GM12878 (cell line): Measurements from ENCODE around the gene BUB1B. TPM values are rescaled to one million over a fixed set of nuclear protein-coding genes. Genes with fewer than 3 reads are reported as not detected.
A peak's percentile ranks its signal among the peaks of the same experiment; 100 is the strongest.

Source experiments
- ATAC-seq: fragments of 200-7000 bp; cut with Tn5 transposase; 3 replicates; pipeline ENCODE4 v1.9.1; 2020; ENCODE audit warnings: mild to moderate bottlenecking, moderate library complexity
- BruUV-seq: library from RNA; stranded (reverse); fragments of 400-500 nt; replicated peaks from 2 replicates; lab custom pipeline; 2021; lab: Mats Ljungman, UMichigan
- CTCF ChIA-PET: fragments of 300-600 bp; sonication (Branson Sonifier 250); formaldehyde crosslinking; extraction: SDS; loops from one replicate; lab custom pipeline; 2021; ENCODE audit warnings: inconsistent platforms; lab: Yijun Ruan, JAX
- POLR2A ChIA-PET: fragments of 350-600 bp; formaldehyde crosslinking; extraction: SDS; loops from one replicate; lab custom pipeline; 2021; ENCODE audit warnings: inconsistent platforms; lab: Charles Lee
- RAD21 ChIA-PET: fragments of 300-600 bp; sonication (Branson Sonifier 250); formaldehyde crosslinking; loops from one replicate; lab custom pipeline; 2023; ENCODE audit warnings: antibody characterized with exemption; ENCODE audit not compliant: unreplicated experiment; lab: Charles Lee
- SMC1A ChIA-PET: fragments of 300-600 bp; sonication (Branson Sonifier 250); formaldehyde crosslinking; loops from one replicate; lab custom pipeline; 2023; ENCODE audit not compliant: unreplicated experiment, uncharacterized antibody; lab: Charles Lee
- DNase-seq: peaks from one replicate; pipeline ENCODE4 v3.0.0-alpha.2; 2011; ENCODE audit warnings: low read depth, low spot score
- FAIRE-seq: peaks from 3 replicates; lab custom pipeline; 2011; peaks lifted over from hg19 to GRCh38; lab: Jason Lieb, UNC
- H2AFZ ChIP-seq: 2 replicates; pipeline ENCODE4 v1.6.0; 2011; ENCODE audit warnings: low read depth, low read length, control low read depth; ENCODE audit not compliant: control insufficient read depth
- H3K27ac ChIP-seq: 2 replicates; pipeline ENCODE4 v1.5.1; 2011; ENCODE audit warnings: control low read depth; ENCODE audit not compliant: control insufficient read depth, insufficient read depth
- H3K27me3 ChIP-seq, 2 experiments: replicated peaks in 1 of 2; 2 replicates each; pipeline versions ENCODE4 v1.6.0 to v1.6.1; 2011; ENCODE audit warnings: low read length in 1 of 2; ENCODE audit not compliant: control insufficient read depth in 2 of 2, insufficient read depth in 2 of 2
- H3K36me3 ChIP-seq, 2 experiments: 2 replicates each; pipeline ENCODE4 v1.5.1; 2011; ENCODE audit warnings: low read length in 1 of 2; ENCODE audit not compliant: control insufficient read depth in 2 of 2, insufficient read depth in 2 of 2
- H3K4me1 ChIP-seq: 2 replicates; pipeline ENCODE4 v1.6.1; 2011; ENCODE audit warnings: mild to moderate bottlenecking, low read length, moderate library complexity, mixed read lengths; ENCODE audit not compliant: control insufficient read depth, insufficient read depth
- H3K4me2 ChIP-seq: 2 replicates; pipeline ENCODE4 v1.6.0; 2011; ENCODE audit warnings: control low read depth; ENCODE audit not compliant: control insufficient read depth, insufficient read depth
- H3K4me3 ChIP-seq: fragments of 200-600 bp; sonication (generic); 2 replicates; pipeline ENCODE4 v1.5.1; 2016
- H3K79me2 ChIP-seq: 2 replicates; pipeline ENCODE4 v1.6.0; 2011; ENCODE audit warnings: low read length; ENCODE audit not compliant: control insufficient read depth, insufficient read depth
- H3K9ac ChIP-seq: 2 replicates; pipeline ENCODE4 v1.8.0; 2011; ENCODE audit warnings: low read length, control low read depth, mixed read lengths; ENCODE audit not compliant: control insufficient read depth, insufficient read depth
- H3K9me3 ChIP-seq: replicated peaks from 3 replicates; pipeline ENCODE4 v1.5.1; 2011; ENCODE audit warnings: mild to moderate bottlenecking, low read length; ENCODE audit not compliant: control insufficient read depth, insufficient read depth
- H4K20me1 ChIP-seq: 2 replicates; pipeline ENCODE4 v1.6.0; 2011; ENCODE audit not compliant: control insufficient read depth, insufficient read depth
- BRCA1 ChIP-seq: IDR thresholded peaks from 2 replicates; pipeline ENCODE4 v1.6.1; 2011; ENCODE audit warnings: low read depth, low read length, improper control_type of control experiment
- CBFB ChIP-seq: IDR thresholded peaks from 2 replicates; pipeline ENCODE4 v1.6.1; 2016; ENCODE audit warnings: antibody characterized with exemption, low read depth
- CHD2 ChIP-seq: IDR thresholded peaks from 2 replicates; pipeline ENCODE4 v1.6.1; 2011; ENCODE audit warnings: low read depth, low read length, improper control_type of control experiment, borderline replicate concordance
- EGR1 ChIP-seq, 2 experiments: IDR thresholded peaks; 1 replicate in 1 of 2; 2 replicates in 1 of 2; pipeline ENCODE4 v1.6.1; 2011 to 2012; ENCODE audit warnings: low read depth in 2 of 2, low read length in 2 of 2, borderline replicate concordance in 1 of 2, mild to moderate bottlenecking in 1 of 2, moderate library complexity in 1 of 2
- FOXK2 ChIP-seq: fragments of 450-650 bp; IDR thresholded peaks from 2 replicates; pipeline ENCODE4 v1.6.1; 2017; ENCODE audit warnings: mild to moderate bottlenecking, moderate library complexity
- GABPA ChIP-seq: IDR thresholded peaks from 2 replicates; pipeline ENCODE4 v1.6.1; 2014; ENCODE audit warnings: antibody characterized with exemption, low read depth, mild to moderate bottlenecking, inconsistent platforms
- HDAC2 ChIP-seq: fragments of 200-600 bp; sonication (generic); IDR thresholded peaks from 2 replicates; pipeline ENCODE4 v1.6.1; 2017
- HDGF ChIP-seq: fragments of 450-650 bp; IDR thresholded peaks from 2 replicates; pipeline ENCODE4 v1.6.1; 2016; ENCODE audit warnings: antibody characterized with exemption
- IRF4 ChIP-seq: IDR thresholded peaks from 2 replicates; pipeline ENCODE4 v1.6.1; 2011; ENCODE audit warnings: low read depth, low read length
- LARP7 ChIP-seq: fragments of 450-650 bp; IDR thresholded peaks from 2 replicates; pipeline ENCODE4 v1.6.1; 2017; ENCODE audit warnings: mild to moderate bottlenecking
- MEF2A ChIP-seq: IDR thresholded peaks from 2 replicates; pipeline ENCODE4 v1.6.1; 2011; ENCODE audit warnings: low read depth, mild to moderate bottlenecking, low read length, moderate library complexity; ENCODE audit not compliant: insufficient read depth
- MEF2B ChIP-seq: fragments of 450-650 bp; IDR thresholded peaks from 2 replicates; pipeline ENCODE4 v1.6.1; 2018; ENCODE audit warnings: mild to moderate bottlenecking, moderate library complexity; ENCODE audit not compliant: partially characterized antibody, poor library complexity, severe bottlenecking
- NFIC ChIP-seq: IDR thresholded peaks from 2 replicates; pipeline ENCODE4 v1.6.1; 2012; ENCODE audit warnings: low read depth, mild to moderate bottlenecking, inconsistent platforms, low read length, moderate library complexity
- NFYA ChIP-seq: IDR thresholded peaks from 2 replicates; pipeline ENCODE4 v1.6.1; 2011; ENCODE audit warnings: low read depth, mild to moderate bottlenecking, low read length, improper control_type of control experiment, borderline replicate concordance
- NR2C1 ChIP-seq: fragments of 450-650 bp; IDR thresholded peaks from 2 replicates; pipeline ENCODE4 v1.6.1; 2017; ENCODE audit warnings: antibody characterized with exemption, mild to moderate bottlenecking, moderate library complexity
- PAX8 ChIP-seq: fragments of 450-650 bp; IDR thresholded peaks from 2 replicates; pipeline ENCODE4 v1.6.1; 2017; ENCODE audit warnings: mild to moderate bottlenecking, moderate library complexity
- RCOR1 ChIP-seq: conservative IDR thresholded peaks from 2 replicates; pipeline ENCODE4 v1.6.1; 2012; ENCODE audit warnings: low read depth, low read length, improper control_type of control experiment
- SMC3 ChIP-seq: IDR thresholded peaks from 2 replicates; pipeline ENCODE4 v1.6.1; 2011; ENCODE audit warnings: low read length, improper control_type of control experiment, borderline replicate concordance
- SPI1 ChIP-seq: IDR thresholded peaks from 2 replicates; pipeline ENCODE4 v1.6.1; 2011; ENCODE audit warnings: low read depth, mild to moderate bottlenecking, low read length, moderate library complexity, borderline replicate concordance; ENCODE audit not compliant: insufficient read depth
- TCF12 ChIP-seq: IDR thresholded peaks from 2 replicates; pipeline ENCODE4 v1.6.1; 2011; ENCODE audit warnings: low read depth, mild to moderate bottlenecking, low read length
- WGBS: methylation state at CpG from one replicate; pipeline ENCODE4 v1.1.6; 2016; ENCODE audit warnings: low lambda C conversion rate; ENCODE audit not compliant: insufficient replicate concordance, insufficient coverage; ENCODE audit errors: missing lambda C conversion rate; 5-methylcytosine and 5-hydroxymethylcytosine counted together
- in situ Hi-C: fragments of 300-500 bp; cut with MboI; formaldehyde crosslinking; loops from 9 replicates; pipeline ENCODE4 v1.14.3; 2018; ENCODE audit warnings: mixed read lengths
- intact Hi-C: fragments of 100-400 bp; cut with micrococcal nuclease; formaldehyde crosslinking; loops from one replicate; pipeline ENCODE4 v1.14.2; 2022; ENCODE audit not compliant: unreplicated experiment
- polyA plus RNA-seq, 11 experiments: library from polyadenylated mRNA; depleted of rRNA in 4 of 11; unstranded in 6 of 11; stranded (reverse) in 5 of 11; fragments of >200 nt; fragmentation: Nextera tagmentation in 4 of 11; fragmentation: Illumina TruSeq in 1 of 11; extraction: Ambion mirVana in 4 of 11; extraction: Trizol in 1 of 11; gene quantifications; 1 replicate in 1 of 11; 2 replicates in 10 of 11; pipeline versions ENCODE4 v1.2.1 to v1.2.3, GENCODE V29; 2011 to 2016; ENCODE audit warnings: inconsistent platforms in 2 of 11, missing spikeins in 2 of 11, low read depth in 1 of 11
- total RNA-seq, 4 experiments: library from RNA; depleted of rRNA in 3 of 4; stranded (reverse); fragments of >200 nt in 3 of 4; fragmentation: Illumina TruSeq in 1 of 4; extraction: Trizol in 1 of 4; gene quantifications; 2 replicates each; pipeline versions ENCODE4 v1.2.1 to v1.2.3, GENCODE V29; 2013 to 2021
- TF ChIP-seq, protein P1 (sequence below): IDR thresholded peaks from 2 replicates; pipeline ENCODE4 v1.6.1; 2011; ENCODE audit warnings: mild to moderate bottlenecking, low read depth, low read length, moderate library complexity; ENCODE audit not compliant: insufficient replicate concordance
- TF ChIP-seq, protein P2 (sequence below): IDR thresholded peaks from 2 replicates; pipeline ENCODE4 v1.6.1; 2011; ENCODE audit warnings: borderline replicate concordance, low read depth, mild to moderate bottlenecking, moderate library complexity, low read length; ENCODE audit not compliant: insufficient read depth, poor library complexity, severe bottlenecking

BUB1B gene
- total and polyA plus RNA-seq, 10 of the 15 experiments (the other 5 are each of a cell fraction or from before 2014, with no cell fraction given), result 29.1 to 98.6 (median 77.3) TPM

DNA sequence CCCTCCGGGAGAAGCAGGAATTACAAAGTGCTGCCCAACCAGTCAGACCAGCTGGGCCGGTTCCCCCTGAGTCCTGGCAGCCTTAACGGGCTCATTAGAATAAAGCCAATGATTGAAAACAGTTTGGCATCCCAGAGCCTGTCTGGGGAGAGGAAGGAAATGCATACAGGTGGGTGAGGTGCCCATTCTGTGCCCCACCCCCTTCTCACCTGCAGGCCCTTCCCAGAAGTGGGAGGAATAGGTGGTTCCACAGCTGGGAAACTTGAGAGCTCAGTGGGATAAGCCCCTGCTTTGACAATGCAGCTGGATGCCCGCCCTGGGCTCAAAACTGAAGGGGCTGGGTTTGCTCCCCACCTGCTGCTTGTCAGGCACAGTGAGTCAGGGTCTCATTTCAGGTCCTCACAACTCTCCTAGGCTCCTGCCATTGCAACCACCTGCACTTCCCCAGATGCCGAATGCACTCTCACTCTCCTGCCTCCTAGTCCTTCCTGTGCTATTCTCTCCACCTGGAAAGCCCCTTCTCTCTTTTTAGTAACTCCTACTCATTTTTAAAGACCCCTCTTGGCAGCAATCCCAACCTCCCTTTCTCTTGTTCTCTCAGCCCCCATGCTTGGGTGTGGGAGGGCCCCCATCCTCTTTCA lies 5.5 kb upstream of the BUB1B start:
- DNase-seq (no peak), ATAC-seq (peak; percentile 59), FAIRE-seq (no peak)
- Histone ChIP-seq H3K79me2 (no peaks in the 10 kb centered on the region), H3K36me3 (no peaks in the 10 kb centered on the region), H3K4me2 (peak overlapping the region; percentile 42; the same call in 1 of the 2 replicates), H3K4me3 (no peak overlapping the region), H4K20me1 (no peaks in the 10 kb centered on the region), H3K9ac (no peak overlapping the region), H3K27ac (peak overlapping the region; percentile 10; the same call in 1 of the 2 replicates), H2AFZ (0 out of 2 replicates have a peak overlapping the region, but pooled peaks have one; percentile 7), H3K4me1 (peaks cover 11% of the 10 kb centered on the region), H3K9me3 (no peaks in the 10 kb centered on the region), H3K27me3 (no peaks in the 10 kb centered on the region)
- no TSS peak for BruUV-seq
- no peak for TF ChIP-seq TCF12
- 0 out of 2 replicates have a peak, but pooled peaks have one; percentile 31 for TF ChIP-seq MEF2A
- TF ChIP-seq, protein P1, sequence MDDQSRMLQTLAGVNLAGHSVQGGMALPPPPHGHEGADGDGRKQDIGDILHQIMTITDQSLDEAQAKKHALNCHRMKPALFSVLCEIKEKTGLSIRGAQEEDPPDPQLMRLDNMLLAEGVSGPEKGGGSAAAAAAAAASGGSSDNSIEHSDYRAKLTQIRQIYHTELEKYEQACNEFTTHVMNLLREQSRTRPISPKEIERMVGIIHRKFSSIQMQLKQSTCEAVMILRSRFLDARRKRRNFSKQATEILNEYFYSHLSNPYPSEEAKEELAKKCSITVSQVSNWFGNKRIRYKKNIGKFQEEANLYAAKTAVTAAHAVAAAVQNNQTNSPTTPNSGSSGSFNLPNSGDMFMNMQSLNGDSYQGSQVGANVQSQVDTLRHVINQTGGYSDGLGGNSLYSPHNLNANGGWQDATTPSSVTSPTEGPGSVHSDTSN, result no peak
- TF ChIP-seq IRF4, result no peak
- TF ChIP-seq MEF2B, result no peak
- no peak for TF ChIP-seq BRCA1
- TF ChIP-seq LARP7, result no peak
- TF ChIP-seq EGR1 (IDR thresholded peaks at IDR 0.05; ENCODE audit: borderline replicate concordance in 1 of 2, low read depth in 2 of 2, low read length in 2 of 2), result peak in 1 of 2 experiments; percentile 45; a peak in 1 of 3 replicates
- TF ChIP-seq HDGF, result no peak
- no peak for TF ChIP-seq NR2C1
- no peak for TF ChIP-seq CBFB
- no peak for TF ChIP-seq NFYA
- TF ChIP-seq, protein P2, sequence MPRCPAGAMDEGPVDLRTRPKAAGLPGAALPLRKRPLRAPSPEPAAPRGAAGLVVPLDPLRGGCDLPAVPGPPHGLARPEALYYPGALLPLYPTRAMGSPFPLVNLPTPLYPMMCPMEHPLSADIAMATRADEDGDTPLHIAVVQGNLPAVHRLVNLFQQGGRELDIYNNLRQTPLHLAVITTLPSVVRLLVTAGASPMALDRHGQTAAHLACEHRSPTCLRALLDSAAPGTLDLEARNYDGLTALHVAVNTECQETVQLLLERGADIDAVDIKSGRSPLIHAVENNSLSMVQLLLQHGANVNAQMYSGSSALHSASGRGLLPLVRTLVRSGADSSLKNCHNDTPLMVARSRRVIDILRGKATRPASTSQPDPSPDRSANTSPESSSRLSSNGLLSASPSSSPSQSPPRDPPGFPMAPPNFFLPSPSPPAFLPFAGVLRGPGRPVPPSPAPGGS, result no peak
- no peak for TF ChIP-seq CHD2
- TF ChIP-seq PAX8, result no peak
- no peak for TF ChIP-seq FOXK2
- TF ChIP-seq RCOR1, result no peak
- no peak for TF ChIP-seq HDAC2
- TF ChIP-seq GABPA, result no peak
- TF ChIP-seq NFIC, result 0 out of 2 replicates have a peak, but pooled peaks have one; percentile 31
- TF ChIP-seq SMC3, result no peak
- TF ChIP-seq SPI1, result no peak
- ChIA-PET POLR2A (interaction anchor here (0.7 to 2.2 kb wide), 2 partner anchors 48 to 51 kb away, joined by 3 to 10 read pairs; no protein-coding TSS in a partner anchor), RAD21 (interaction anchor here (0.9 to 2.0 kb wide), 5 partner anchors 43 to 183 kb away, joined by 3 to 9 read pairs (median 3); no protein-coding TSS in a partner anchor), SMC1A (interaction anchor here (0.6 to 12.3 kb wide), 5 partner anchors 49 to 120 kb away, joined by 3 to 227 read pairs (median 4); partner anchors contain the start of gene BMF), CTCF (interaction anchor here (1.1 to 3.5 kb wide), 8 partner anchors 18 to 110 kb away, joined by 3 to 14 read pairs (median 4); no protein-coding TSS in a partner anchor)
- in situ Hi-C loops (no loop called here), intact Hi-C loops (no loop called here)
- WGBS, result 80% methylated on average over 4 of the region's 5 CpGs
